CD14-positive monocyte (primary cell): ENCODE data around the gene PRLR. TPM values are rescaled to one million over a fixed set of nuclear protein-coding genes. Genes with fewer than 3 reads are reported as not detected.
A peak's percentile ranks its signal among the peaks of the same experiment; 100 is the strongest.

Experiments
- DNase-seq, 3 donors: peaks; one replicate each; pipeline ENCODE4 v3.0.0-alpha.2; 2011 to 2022
- H2AFZ ChIP-seq: 2 replicates; pipeline ENCODE4 v1.6.0; 2012; ENCODE audit warnings: mild to moderate bottlenecking, low read depth, low read length, inconsistent platforms; ENCODE audit not compliant: insufficient read depth, poor library complexity, severe bottlenecking
- H3K27ac ChIP-seq, 2 donors: 1 replicate in 1 of 2; 2 replicates in 1 of 2; pipeline ENCODE4 v1.5.1; 2012 to 2013; ENCODE audit warnings: low read length in 2 of 2, control low read depth in 1 of 2, inconsistent platforms in 1 of 2, low read depth in 1 of 2, mild to moderate bottlenecking in 1 of 2
- H3K27me3 ChIP-seq, 2 donors: one replicate each; pipeline versions ENCODE4 v1.6.0 to v1.6.1; 2011 to 2013; ENCODE audit warnings: low read length in 2 of 2; ENCODE audit not compliant: control insufficient read depth in 2 of 2, insufficient read depth in 2 of 2
- H3K36me3 ChIP-seq, 2 donors: replicated peaks in 1 of 2; 1 replicate in 1 of 2; 2 replicates in 1 of 2; pipeline versions ENCODE4 v1.5.1 to v1.6.1; 2012 to 2013; ENCODE audit warnings: low read length in 2 of 2, control low read depth in 1 of 2, inconsistent platforms in 1 of 2, mild to moderate bottlenecking in 1 of 2; ENCODE audit not compliant: insufficient read depth in 2 of 2, control insufficient read depth in 1 of 2
- H3K4me1 ChIP-seq, 2 donors: 1 replicate in 1 of 2; 2 replicates in 1 of 2; pipeline versions ENCODE4 v1.5.1 to v1.6.1; 2012 to 2013; ENCODE audit warnings: low read length in 2 of 2, control low read depth in 1 of 2, inconsistent platforms in 1 of 2, mild to moderate bottlenecking in 1 of 2, moderate library complexity in 1 of 2; ENCODE audit not compliant: insufficient read depth in 2 of 2, control insufficient read depth in 1 of 2
- H3K4me2 ChIP-seq: replicated peaks from 2 replicates; pipeline ENCODE3; 2012; ENCODE audit warnings: low read length, moderate library complexity, mild to moderate bottlenecking; ENCODE audit not compliant: poor library complexity, severe bottlenecking; ENCODE audit errors: extremely low read depth
- H3K4me3 ChIP-seq, 3 experiments: fragments of 200-600 bp in 1 of 3; sonication (generic) in 1 of 3; replicated peaks in 1 of 3; 1 replicate in 2 of 3; 2 replicates in 1 of 3; pipeline ENCODE4 v1.5.1; 2011 to 2013; ENCODE audit warnings: low read length in 3 of 3, mild to moderate bottlenecking in 3 of 3, control low read depth in 2 of 3, low read depth in 2 of 3, inconsistent platforms in 1 of 3, moderate library complexity in 1 of 3
- H3K79me2 ChIP-seq: 2 replicates; pipeline ENCODE4 v1.6.0; 2012; ENCODE audit warnings: mild to moderate bottlenecking, control low read depth, inconsistent platforms, low read length, moderate library complexity; ENCODE audit not compliant: insufficient read depth
- H3K9ac ChIP-seq: 2 replicates; pipeline ENCODE4 v1.6.0; 2017; ENCODE audit warnings: low read length, mild to moderate bottlenecking; ENCODE audit not compliant: insufficient read depth, poor library complexity, severe bottlenecking
- H3K9me3 ChIP-seq, 2 donors: replicated peaks in 1 of 2; 1 replicate in 1 of 2; 2 replicates in 1 of 2; pipeline versions ENCODE4 v1.5.1 to v1.6.1; 2012 to 2013; ENCODE audit warnings: low read length in 2 of 2, control low read depth in 1 of 2; ENCODE audit not compliant: control insufficient read depth in 1 of 2, insufficient read depth in 1 of 2
- H4K20me1 ChIP-seq: 2 replicates; pipeline ENCODE4 v1.6.0; 2012; ENCODE audit warnings: mild to moderate bottlenecking, low read length, control low read depth, moderate library complexity; ENCODE audit not compliant: insufficient read depth
- H3K27ac Mint-ChIP-seq, 7 donors: one replicate each; pipeline ENCODE4 v1.8.0; 2020; ENCODE audit warnings: mild to moderate bottlenecking in 7 of 7, mixed read lengths in 7 of 7, moderate library complexity in 6 of 7, inconsistent platforms in 2 of 7
- H3K27me3 Mint-ChIP-seq, 3 donors: one replicate each; pipeline ENCODE4 v1.8.0; 2021 to 2022; ENCODE audit warnings: low read depth in 3 of 3, mild to moderate bottlenecking in 3 of 3, mixed read lengths in 3 of 3, moderate library complexity in 3 of 3, inconsistent platforms in 1 of 3
- H3K36me3 Mint-ChIP-seq, 2 donors: one replicate each; pipeline ENCODE4 v1.8.0; 2020; ENCODE audit warnings: mixed read lengths in 2 of 2, inconsistent platforms in 1 of 2, mild to moderate bottlenecking in 1 of 2
- H3K4me1 Mint-ChIP-seq: one replicate; pipeline ENCODE4 v1.8.0; 2020; ENCODE audit warnings: mild to moderate bottlenecking, mixed read lengths
- H3K4me3 Mint-ChIP-seq, 2 donors: one replicate each; pipeline ENCODE4 v1.8.0; 2020; ENCODE audit warnings: mild to moderate bottlenecking in 2 of 2, mixed read lengths in 2 of 2, moderate library complexity in 1 of 2
- H3K9me3 Mint-ChIP-seq, 7 donors: one replicate each; pipeline ENCODE4 v1.8.0; 2020 to 2022; ENCODE audit warnings: mixed read lengths in 7 of 7, mild to moderate bottlenecking in 6 of 7, moderate library complexity in 6 of 7, inconsistent platforms in 2 of 7
- WGBS: methylation state at CpG from one replicate; pipeline ENCODE4 v1.1.5; 2013; ENCODE audit warnings: missing lambda C conversion rate; ENCODE audit not compliant: insufficient coverage; 5-methylcytosine and 5-hydroxymethylcytosine counted together
- intact Hi-C, 2 donors: fragments of 100-400 bp; cut with micrococcal nuclease; formaldehyde crosslinking; loops; one replicate each; pipeline versions ENCODE4 v1.15.0 to v1.15.1; 2023
- polyA plus RNA-seq, 3 donors: library from polyadenylated mRNA; depleted of rRNA in 1 of 3; unstranded in 2 of 3; stranded (reverse) in 1 of 3; fragments of 300-500 nt in 2 of 3; fragments of >200 nt in 1 of 3; fragmentation: Illumina TruSeq in 2 of 3; gene quantifications; 1 replicate in 2 of 3; 2 replicates in 1 of 3; pipeline ENCODE4 v1.2.3, GENCODE V29; 2012 to 2021
- TF ChIP-seq, protein P1 (sequence below): fragments of 200-600 bp; IDR thresholded peaks from one replicate; pipeline ENCODE4 v1.8.0; 2022; ENCODE audit warnings: antibody characterized with exemption, mild to moderate bottlenecking

Gene PRLR
- polyA plus RNA-seq, 3 donors, result 0.12 to 1.7 (median 0.88) TPM

DNA sequence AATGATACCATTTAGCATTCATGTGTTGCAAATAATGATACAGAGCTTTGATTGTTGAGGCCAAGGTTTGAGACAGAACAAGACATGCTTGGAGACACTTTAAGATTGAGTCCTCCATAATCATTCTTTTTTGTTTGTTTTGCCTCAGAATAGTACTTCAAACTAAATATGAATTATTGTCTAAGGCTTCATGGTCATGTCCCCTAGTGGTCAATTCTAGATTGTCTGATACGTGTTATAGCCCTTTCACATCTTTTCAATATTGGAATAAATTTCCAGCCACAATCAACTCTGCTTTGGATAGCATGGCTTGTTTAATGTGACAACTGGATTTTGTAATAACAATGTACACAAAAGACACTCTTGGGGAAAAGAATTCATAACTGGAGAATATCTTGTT is 64.2 kb downstream of the PRLR start:
- no peaks in the 10 kb centered on the region for H3K4me1 ChIP-seq
- Mint-ChIP-seq H3K27ac (no peak overlapping the region), H3K4me3 (no peak overlapping the region), H3K27me3 (no peaks in the 10 kb centered on the region), H3K4me1 (peaks cover 5% of the 10 kb centered on the region), H3K9me3 (peaks cover 2 to 21% (median 7%) of the 10 kb centered on the region in 7 donors), H3K36me3 (peaks cover 29 to 33% of the 10 kb centered on the region in 2 donors)
- H3K79me2 ChIP-seq, result no peaks in the 10 kb centered on the region
- intact Hi-C loops, result no loop called here
- H3K4me3 ChIP-seq, result no peak overlapping the region
- H4K20me1 ChIP-seq, result no peaks in the 10 kb centered on the region
- no peak overlapping the region for H3K27ac ChIP-seq
- TF ChIP-seq, protein P1, sequence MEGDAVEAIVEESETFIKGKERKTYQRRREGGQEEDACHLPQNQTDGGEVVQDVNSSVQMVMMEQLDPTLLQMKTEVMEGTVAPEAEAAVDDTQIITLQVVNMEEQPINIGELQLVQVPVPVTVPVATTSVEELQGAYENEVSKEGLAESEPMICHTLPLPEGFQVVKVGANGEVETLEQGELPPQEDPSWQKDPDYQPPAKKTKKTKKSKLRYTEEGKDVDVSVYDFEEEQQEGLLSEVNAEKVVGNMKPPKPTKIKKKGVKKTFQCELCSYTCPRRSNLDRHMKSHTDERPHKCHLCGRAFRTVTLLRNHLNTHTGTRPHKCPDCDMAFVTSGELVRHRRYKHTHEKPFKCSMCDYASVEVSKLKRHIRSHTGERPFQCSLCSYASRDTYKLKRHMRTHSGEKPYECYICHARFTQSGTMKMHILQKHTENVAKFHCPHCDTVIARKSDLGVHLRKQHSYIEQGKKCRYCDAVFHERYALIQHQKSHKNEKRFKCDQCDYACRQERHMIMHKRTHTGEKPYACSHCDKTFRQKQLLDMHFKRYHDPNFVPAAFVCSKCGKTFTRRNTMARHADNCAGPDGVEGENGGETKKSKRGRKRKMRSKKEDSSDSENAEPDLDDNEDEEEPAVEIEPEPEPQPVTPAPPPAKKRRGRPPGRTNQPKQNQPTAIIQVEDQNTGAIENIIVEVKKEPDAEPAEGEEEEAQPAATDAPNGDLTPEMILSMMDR, result peak; percentile 30
- H3K9me3 ChIP-seq, result peaks cover 0 to 15% of the 10 kb centered on the region in 2 donors
- peaks cover 3 to 6% of the 10 kb centered on the region in 2 donors for H3K36me3 ChIP-seq
- H2AFZ ChIP-seq, result no peak overlapping the region
- no peak overlapping the region for H3K4me2 ChIP-seq
- no peaks in the 10 kb centered on the region for H3K27me3 ChIP-seq
- WGBS, result no CpG with 5 or more reads among the region's 1 CpG
- H3K9ac ChIP-seq, result no peak overlapping the region
- no peak for DNase-seq

DNA sequence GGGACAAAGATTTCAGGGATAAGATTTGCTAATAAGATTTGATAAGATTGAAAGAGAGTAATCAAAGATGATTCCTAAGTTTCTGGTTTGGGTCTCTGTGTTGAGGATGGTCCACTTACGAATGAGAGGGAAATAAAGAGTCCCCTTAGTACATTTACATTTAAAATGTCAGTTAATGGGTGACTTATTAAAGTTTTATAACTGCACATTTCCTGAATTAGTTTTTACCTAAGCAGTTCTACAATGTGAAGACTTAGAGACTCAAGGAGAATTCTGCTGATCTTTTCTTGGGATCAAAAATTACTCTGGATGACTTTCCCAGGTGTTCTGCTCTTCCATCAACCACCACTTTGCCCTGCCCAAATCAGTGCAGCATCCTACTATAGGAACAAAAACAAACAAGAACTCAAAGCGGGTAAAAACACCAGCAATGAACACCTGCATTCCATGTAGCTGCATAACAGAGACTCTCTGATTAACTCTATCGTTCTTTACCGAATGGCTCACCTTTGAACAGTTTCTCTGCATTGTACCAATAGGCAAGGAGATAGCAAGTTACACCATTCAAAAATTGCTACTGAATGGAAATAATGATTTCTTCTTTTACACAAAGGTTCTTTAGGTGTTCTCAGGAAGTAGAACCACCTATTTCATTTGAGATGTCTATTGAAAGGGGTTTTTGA is 65.3 kb downstream of the PRLR start:
- TF ChIP-seq, protein P1, result no peak
- no peak overlapping the region for H3K27ac Mint-ChIP-seq

More for the DNA sequence above, 65.3 kb downstream of the PRLR start:
- Histone ChIP-seq H4K20me1 (no peaks in the 10 kb centered on the region), H3K4me1 (no peaks in the 10 kb centered on the region), H3K4me3 (no peak overlapping the region), H3K36me3 (peaks cover 3 to 12% of the 10 kb centered on the region in 2 donors), H3K9ac (no peak overlapping the region), H3K27ac (no peak overlapping the region), H3K79me2 (no peaks in the 10 kb centered on the region), H3K9me3 (peaks cover 0 to 15% of the 10 kb centered on the region in 2 donors), H3K4me2 (no peak overlapping the region), H2AFZ (no peak overlapping the region), H3K27me3 (no peaks in the 10 kb centered on the region)
- Mint-ChIP-seq H3K27me3 (no peaks in the 10 kb centered on the region), H3K36me3 (peaks cover 29 to 38% of the 10 kb centered on the region in 2 donors), H3K4me3 (no peak overlapping the region), H3K9me3 (peaks cover 2 to 19% (median 7%) of the 10 kb centered on the region in 7 donors), H3K4me1 (peaks cover 9% of the 10 kb centered on the region)
- 90% methylated on average over 2 of the region's 4 CpGs for WGBS
- no peak for DNase-seq
- intact Hi-C loops, result no loop called here
